Measurements from ENCODE around the gene CD163L1. TPM values are rescaled to one million over a fixed set of nuclear protein-coding genes. Genes with fewer than 3 reads are reported as not detected.

Gene CD163L1
- total RNA-seq, 4 donors from 2014 or later, result 0.32 to 4.7 (median 2.1) TPM

- TF ChIP-seq EP300 (IDR thresholded peaks at IDR 0.05) (no peak), POLR2AphosphoS5 (IDR thresholded peaks at IDR 0.05) (no peak), POLR2A (IDR thresholded peaks at IDR 0.05) (no peak)
- Histone ChIP-seq H3K9me3 (no peaks in the 10 kb centered on the region), H3K4me3 (no peak overlapping the region), H3K27ac (no peak overlapping the region), H3K4me1 (no peaks in the 10 kb centered on the region), H3K27me3 (peaks cover 3% of the 10 kb centered on the region), H3K36me3 (no peaks in the 10 kb centered on the region)
- no peak for DNase-seq (ENCODE audit: low spot score in 2 of 2)
- 94% methylated on average over 4 of the region's 4 CpGs for WGBS
Observed at GRCh38 chr12:7310070-7310469, 133.9 kb downstream of the CD163L1 start.

Other genes starting within 250 kb of the CD163L1 start
- not detected for gene ACSM4, start 140.1 kb downstream of the CD163L1 start, total RNA-seq
- gene CD163, start 59.6 kb upstream of the CD163L1 start, total RNA-seq, result 10 to 100 TPM; 12.9 to 22.0 (median 16.7) TPM
- not detected for gene APOBEC1, start 221.8 kb upstream of the CD163L1 start, total RNA-seq